Measurements from ENCODE around the gene VTN. TPM values are rescaled to one million over a fixed set of nuclear protein-coding genes. Genes with fewer than 3 reads are reported as not detected.

VTN gene
- total RNA-seq, 2 experiments from 2014 or later, result 0.21 TPM; not detected in 1

DNA sequence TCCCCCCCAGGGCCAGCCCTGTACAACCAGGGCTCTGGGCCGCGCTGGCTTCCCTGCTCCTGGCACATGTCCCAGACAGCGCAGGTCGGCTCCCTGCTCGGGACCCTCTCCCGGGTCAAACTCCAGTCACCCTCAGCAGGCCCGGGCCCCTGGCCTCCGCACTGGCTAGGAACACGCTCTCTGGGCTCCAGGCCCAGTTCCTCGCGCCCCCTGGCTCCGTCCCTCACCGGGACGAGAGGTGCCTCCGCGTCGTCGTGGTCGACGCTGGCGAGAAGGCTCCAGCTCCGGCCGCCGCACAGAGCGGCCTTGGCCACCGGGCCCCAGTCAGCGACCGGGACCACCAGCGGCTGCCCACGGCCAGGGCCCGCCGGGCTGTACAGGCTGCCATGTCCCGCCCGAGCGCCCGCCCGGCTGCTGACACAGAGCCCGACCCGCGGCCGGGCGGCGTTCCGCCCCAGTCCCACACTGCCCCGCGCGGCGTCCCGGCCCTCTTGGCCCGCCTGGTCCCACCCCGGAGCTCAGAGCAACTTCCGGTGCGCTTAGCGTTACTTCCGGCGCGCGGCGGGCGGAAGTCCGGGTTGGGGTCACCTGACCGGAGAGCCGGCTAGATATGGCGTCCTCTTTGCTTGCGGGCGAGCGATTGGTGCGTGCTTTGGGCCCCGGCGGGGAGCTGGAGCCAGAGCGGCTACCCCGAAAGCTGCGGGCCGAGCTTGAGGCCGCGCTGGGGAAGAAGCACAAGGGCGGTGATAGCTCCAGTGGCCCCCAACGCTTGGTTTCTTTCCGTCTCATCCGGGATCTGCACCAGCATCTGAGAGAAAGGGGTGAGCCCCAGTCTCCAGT lies 12.8 kb downstream of the VTN start, which contains the start of gene POLDIP2:
POLDIP2 (minus strand) TSS at position 467 of the 840 bp plus-strand sequence; CDS start at position 388, 79 bp downstream.
- H3K27ac Mint-ChIP-seq, result peak within 1 kb of the TSS; percentile 91
- ATAC-seq, result peak; percentile 99
- no peaks in the 10 kb centered on the region for H3K9me3 Mint-ChIP-seq (ENCODE audit: low read depth)
- DNase-seq, result peak; percentile 98
- intact Hi-C loops (cut with DNase I, micrococcal nuclease), result loop anchor here (1.0 to 10.0 kb wide), 12 partner anchors 14 to 354 kb away; partner anchors contain the start of genes IFT20 (in 2 of the 2), SARM1 (in 2 of the 2), TNFAIP1 (in 2 of the 2) and UNC119 (in 2 of the 2)
- peaks cover 35% of the 10 kb centered on the region for H3K36me3 Mint-ChIP-seq (ENCODE audit: low read depth)
- peaks cover 28% of the 10 kb centered on the region for H3K4me1 Mint-ChIP-seq
- H3K4me3 Mint-ChIP-seq, result peak within 1 kb of the TSS; percentile 80
- POLR2A ChIA-PET, result interaction anchor here (0.6 to 3.3 kb wide), 6 partner anchors 10 to 86 kb away, joined by 3 to 39 read pairs (median 4); partner anchors contain the start of genes IFT20, SARM1, TNFAIP1 and VTN
- no peaks in the 10 kb centered on the region for H3K27me3 Mint-ChIP-seq
- CTCF ChIA-PET, result interaction anchor here (0.5 to 4.7 kb wide), 14 partner anchors 10 to 316 kb away, joined by 3 to 25 read pairs (median 4); partner anchors contain the start of genes IFT20, PIGS, SARM1 and TNFAIP1

DNA sequence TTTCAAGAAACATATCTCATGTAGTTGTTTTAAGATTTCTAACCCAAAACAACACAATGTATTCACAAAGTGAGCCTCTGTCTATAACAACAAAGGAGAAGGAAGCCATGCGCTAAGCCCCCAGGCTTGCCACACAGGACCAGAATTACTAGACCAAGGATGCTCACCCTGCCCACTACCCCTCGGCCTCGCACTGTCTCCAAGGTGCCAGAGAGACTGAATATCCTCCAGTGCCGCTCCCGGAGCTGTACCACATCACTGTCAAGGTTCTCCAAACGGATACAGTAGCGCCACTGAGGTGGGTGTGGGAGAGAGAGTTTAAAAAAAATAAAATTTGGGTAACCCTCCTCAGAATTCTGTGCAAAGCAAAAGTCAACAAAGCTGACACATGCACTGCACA lies 19.8 kb downstream of the VTN start:
- ChIA-PET CTCF (interaction anchor here (0.5 to 1.5 kb wide), 3 partner anchors 12 to 64 kb away, joined by 3 to 8 read pairs (median 3); no protein-coding TSS in a partner anchor), POLR2A (no interaction called here)
- H3K36me3 Mint-ChIP-seq (ENCODE audit: low read depth), result peaks cover 56% of the 10 kb centered on the region

GRCh38 chr17:28348979-28349378 lies 21.1 kb downstream of the VTN start:
- Mint-ChIP-seq H3K4me3 (no peak overlapping the region), H3K36me3 (ENCODE audit: low read depth) (peaks cover 51% of the 10 kb centered on the region), H3K27ac (no peak overlapping the region), H3K4me1 (no peaks in the 10 kb centered on the region), H3K27me3 (no peaks in the 10 kb centered on the region), H3K9me3 (ENCODE audit: low read depth) (no peaks in the 10 kb centered on the region)
- ChIA-PET POLR2A (interaction anchor here (1.5 kb wide), 1 partner anchor 13 kb away, joined by 5 read pairs; the partner anchor contains the start of genes IFT20 and TNFAIP1), CTCF (interaction anchor here (0.6 kb wide), 1 partner anchor 155 kb away, joined by 4 read pairs; no protein-coding TSS in a partner anchor)
- DNase-seq, result no peak
- no peak for ATAC-seq
- intact Hi-C loops (cut with DNase I, micrococcal nuclease), result no loop called here

More for the DNA sequence above, 19.8 kb downstream of the VTN start:
- H3K9me3 Mint-ChIP-seq (ENCODE audit: low read depth), result no peaks in the 10 kb centered on the region
- ATAC-seq (no peak), DNase-seq (no peak)
- intact Hi-C loops (cut with DNase I, micrococcal nuclease), result loop anchor here in 1 of 2 experiments (10.0 kb wide), 1 partner anchor 205 kb away; the partner anchor contains the start of gene UNC119
- H3K4me1 Mint-ChIP-seq, result peaks cover 4% of the 10 kb centered on the region
- no peak overlapping the region for H3K4me3 Mint-ChIP-seq
- H3K27me3 Mint-ChIP-seq, result no peaks in the 10 kb centered on the region
- H3K27ac Mint-ChIP-seq, result no peak overlapping the region

DNA sequence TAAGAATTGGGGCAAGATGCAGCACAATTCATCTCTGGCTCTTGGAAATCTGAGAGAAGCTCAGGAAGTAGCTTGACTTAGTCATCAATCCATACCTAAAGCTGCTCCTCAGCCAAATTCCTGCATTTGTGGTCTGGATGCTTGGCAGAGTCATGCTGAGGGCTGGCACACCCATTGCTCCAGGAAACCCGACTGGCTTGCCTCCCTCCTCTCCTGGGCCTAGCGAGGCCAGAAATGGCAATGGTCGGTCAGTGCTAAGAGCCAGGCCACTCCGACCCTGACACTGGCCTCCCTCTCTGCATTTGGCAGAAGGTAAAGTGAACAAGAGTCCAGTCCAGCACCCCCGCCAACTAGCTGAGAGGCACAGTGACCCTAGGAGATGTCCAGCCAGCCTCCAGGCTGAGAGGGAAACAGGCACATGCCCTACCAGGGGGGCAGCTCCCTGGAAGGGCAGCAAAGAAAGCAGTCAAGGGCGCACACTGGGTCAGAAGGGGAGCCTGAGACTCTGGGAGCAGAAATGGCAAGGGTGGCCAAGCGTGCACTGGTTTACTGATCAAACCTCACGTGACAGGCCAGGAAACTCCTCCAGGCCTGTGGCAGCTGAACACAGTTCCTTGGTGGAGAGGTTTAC lies 22.7 kb downstream of the VTN start:
- Mint-ChIP-seq H3K36me3 (ENCODE audit: low read depth) (peaks cover 47% of the 10 kb centered on the region), H3K9me3 (ENCODE audit: low read depth) (no peaks in the 10 kb centered on the region), H3K27me3 (no peaks in the 10 kb centered on the region), H3K27ac (no peak overlapping the region), H3K4me3 (no peak overlapping the region), H3K4me1 (no peaks in the 10 kb centered on the region)
- no peak for DNase-seq
- intact Hi-C loops (cut with DNase I, micrococcal nuclease), result no loop called here
- ChIA-PET CTCF (interaction anchor here (1.7 kb wide), 1 partner anchor 12 kb away, joined by 4 read pairs; the partner anchor contains the start of genes IFT20 and TNFAIP1), POLR2A (interaction anchor here (1.5 kb wide), 1 partner anchor 12 kb away, joined by 5 read pairs; the partner anchor contains the start of genes IFT20 and TNFAIP1)
- no peak for ATAC-seq

DNA sequence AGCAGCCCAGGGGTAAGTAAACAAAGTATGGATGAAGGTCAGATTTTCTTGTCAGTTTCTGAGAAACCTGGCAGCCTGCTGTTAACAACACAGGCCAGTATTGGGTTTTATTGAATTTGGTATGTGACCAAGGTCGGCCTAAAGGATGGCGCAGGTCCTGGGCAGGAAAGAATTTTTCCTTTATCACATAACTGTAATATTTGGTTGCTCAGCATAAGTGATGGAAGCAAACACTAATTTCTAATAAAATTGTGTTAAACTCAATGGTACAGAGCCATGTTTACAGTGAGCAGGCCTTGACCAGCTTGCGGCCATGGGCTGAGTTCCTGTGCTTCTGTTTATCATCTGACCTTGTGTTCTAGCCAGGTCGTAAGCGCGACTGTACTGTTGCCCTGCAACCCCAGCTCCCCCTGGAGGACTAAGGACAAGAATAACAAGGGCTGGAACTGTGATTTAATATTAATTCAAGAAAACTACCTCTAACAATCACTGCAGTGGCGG lies 23.3 kb downstream of the VTN start:
- Mint-ChIP-seq H3K4me1 (no peaks in the 10 kb centered on the region), H3K36me3 (ENCODE audit: low read depth) (peaks cover 48% of the 10 kb centered on the region), H3K27ac (no peak overlapping the region), H3K9me3 (ENCODE audit: low read depth) (no peaks in the 10 kb centered on the region), H3K27me3 (no peaks in the 10 kb centered on the region), H3K4me3 (no peak overlapping the region)
- DNase-seq (no peak), ATAC-seq (no peak)
- intact Hi-C loops (cut with DNase I, micrococcal nuclease), result no loop called here
- POLR2A ChIA-PET, result no interaction called here
- CTCF ChIA-PET, result interaction anchor here (0.7 to 2.1 kb wide), 3 partner anchors 8 to 45 kb away, joined by 3 to 9 read pairs (median 4); partner anchors contain the start of genes IFT20 and TNFAIP1

DNA sequence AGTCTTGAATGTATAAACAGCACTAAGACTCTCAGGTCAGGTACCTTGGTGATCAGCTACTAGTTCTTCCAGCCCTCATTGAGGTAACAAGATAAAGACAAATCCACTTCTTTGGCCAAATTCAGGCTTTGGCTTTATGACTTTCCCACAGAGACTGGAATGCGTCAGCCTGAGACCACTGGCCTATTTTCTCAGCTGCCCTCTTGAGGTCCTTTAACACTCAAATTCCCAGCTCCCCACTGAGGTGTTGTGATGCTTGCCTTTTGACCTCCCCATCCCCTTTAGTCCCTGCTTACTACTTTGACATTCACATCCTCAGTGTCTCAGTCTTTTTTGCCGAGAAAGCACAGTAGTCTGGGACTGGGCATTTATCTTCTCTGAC lies 23.9 kb downstream of the VTN start:
- no peaks in the 10 kb centered on the region for H3K27me3 Mint-ChIP-seq

DNA sequence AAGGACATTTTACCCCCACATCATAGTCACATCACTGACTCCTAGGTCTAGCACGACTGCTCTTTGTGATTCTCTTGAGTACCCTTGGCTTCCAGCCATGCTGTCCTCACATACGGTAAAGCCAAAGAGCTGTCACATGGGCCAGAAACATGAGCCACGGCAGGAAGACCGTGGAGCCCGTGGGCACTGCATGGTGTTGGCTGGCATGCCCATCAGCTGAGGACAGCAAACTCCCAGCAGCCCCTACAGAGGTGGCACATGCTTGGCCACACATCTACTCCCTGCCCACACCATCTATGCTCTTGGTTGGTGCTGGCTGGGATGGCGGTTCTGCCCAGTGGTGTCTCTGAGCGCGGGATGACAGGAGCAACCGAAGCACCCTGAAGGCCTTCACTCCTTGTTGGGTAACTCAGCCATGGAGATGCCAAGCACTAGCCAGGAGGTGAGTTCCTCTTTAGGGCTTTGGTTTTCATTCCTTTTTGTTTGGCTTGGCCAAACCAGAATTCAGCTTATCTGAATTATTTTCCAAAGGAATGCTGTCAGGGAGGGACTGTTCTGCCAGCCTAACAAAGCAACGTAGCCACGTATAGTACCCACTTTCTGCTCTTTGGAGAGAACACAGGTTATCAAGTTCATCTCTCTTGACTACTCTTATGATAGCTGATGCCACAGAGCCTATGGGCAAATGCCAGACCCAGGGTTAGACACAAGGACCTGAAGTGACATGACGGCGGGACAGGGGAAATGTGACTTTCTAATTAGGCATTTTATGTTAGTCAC lies 24.5 kb downstream of the VTN start:
- Mint-ChIP-seq H3K27ac (no peak overlapping the region), H3K36me3 (ENCODE audit: low read depth) (peaks cover 41% of the 10 kb centered on the region)

More for the DNA sequence above, 23.9 kb downstream of the VTN start:
- DNase-seq (no peak), ATAC-seq (no peak)
- CTCF ChIA-PET, result interaction anchor here (0.7 to 2.1 kb wide), 3 partner anchors 9 to 45 kb away, joined by 3 to 9 read pairs (median 4); partner anchors contain the start of genes IFT20 and TNFAIP1
- Mint-ChIP-seq H3K9me3 (ENCODE audit: low read depth) (no peaks in the 10 kb centered on the region), H3K27ac (peak overlapping the region; percentile 45), H3K36me3 (ENCODE audit: low read depth) (peaks cover 45% of the 10 kb centered on the region), H3K4me1 (no peaks in the 10 kb centered on the region), H3K4me3 (no peak overlapping the region)
- POLR2A ChIA-PET, result no interaction called here
- intact Hi-C loops (cut with DNase I, micrococcal nuclease), result no loop called here

GRCh38 chr17:28344435-28344901 lies 25.6 kb downstream of the VTN start:
- Mint-ChIP-seq H3K27ac (no peak overlapping the region), H3K4me3 (no peak overlapping the region), H3K9me3 (ENCODE audit: low read depth) (no peaks in the 10 kb centered on the region), H3K27me3 (no peaks in the 10 kb centered on the region), H3K36me3 (ENCODE audit: low read depth) (peaks cover 41% of the 10 kb centered on the region), H3K4me1 (no peaks in the 10 kb centered on the region)
- ChIA-PET CTCF (interaction anchor here (1.2 to 2.1 kb wide), 2 partner anchors 11 to 72 kb away, joined by 3 to 9 read pairs; no protein-coding TSS in a partner anchor), POLR2A (interaction anchor here (1.2 kb wide), 1 partner anchor 9 kb away, joined by 4 read pairs; the partner anchor contains the start of genes IFT20 and TNFAIP1)
- DNase-seq, result no peak
- ATAC-seq, result no peak
- intact Hi-C loops (cut with DNase I, micrococcal nuclease), result no loop called here

More for the DNA sequence above, 24.5 kb downstream of the VTN start:
- Mint-ChIP-seq H3K4me3 (no peak overlapping the region), H3K9me3 (ENCODE audit: low read depth) (no peaks in the 10 kb centered on the region), H3K4me1 (no peaks in the 10 kb centered on the region), H3K27me3 (no peaks in the 10 kb centered on the region)
- CTCF ChIA-PET, result interaction anchor here (0.5 to 2.1 kb wide), 4 partner anchors 9 to 192 kb away, joined by 3 to 9 read pairs (median 4); partner anchors contain the start of genes IFT20 and TNFAIP1
- ATAC-seq, result no peak
- DNase-seq, result no peak
- POLR2A ChIA-PET, result interaction anchor here (0.9 to 1.2 kb wide), 2 partner anchors 10 to 13 kb away, joined by 3 to 4 read pairs; partner anchors contain the start of genes IFT20 and TNFAIP1
- intact Hi-C loops (cut with DNase I, micrococcal nuclease), result no loop called here

DNA sequence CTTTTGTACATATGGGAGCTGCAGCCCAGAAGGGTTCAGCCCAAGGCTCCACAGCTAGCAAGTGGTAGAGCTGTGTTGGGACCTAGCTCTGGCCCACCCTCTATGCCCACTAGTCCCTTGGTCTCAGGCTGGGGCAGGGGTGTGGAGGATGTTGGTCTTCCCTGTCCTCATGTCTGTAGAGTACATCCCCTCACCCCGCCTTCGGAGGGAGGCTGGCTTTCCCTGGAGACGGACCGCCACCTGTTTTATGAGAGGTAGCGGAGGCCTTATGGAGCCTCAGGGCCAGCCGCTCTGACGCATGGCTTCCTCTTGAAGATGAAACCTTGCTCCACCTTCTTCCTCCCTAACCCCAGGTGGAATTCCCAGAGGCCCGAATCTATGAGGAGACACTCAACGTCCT lies 26.1 kb downstream of the VTN start:
- Mint-ChIP-seq H3K9me3 (ENCODE audit: low read depth) (no peaks in the 10 kb centered on the region), H3K36me3 (ENCODE audit: low read depth) (peaks cover 44% of the 10 kb centered on the region), H3K4me3 (no peak overlapping the region), H3K27me3 (no peaks in the 10 kb centered on the region), H3K27ac (no peak overlapping the region), H3K4me1 (no peaks in the 10 kb centered on the region)
- ATAC-seq (no peak), DNase-seq (no peak)
- CTCF ChIA-PET, result no interaction called here
- POLR2A ChIA-PET, result interaction anchor here (1.1 kb wide), 1 partner anchor 9 kb away, joined by 3 read pairs; the partner anchor contains the start of genes IFT20 and TNFAIP1
- intact Hi-C loops (cut with DNase I, micrococcal nuclease), result no loop called here

GRCh38 chr17:28343491-28343932 lies 26.6 kb downstream of the VTN start:
- POLR2A ChIA-PET, result interaction anchor here (1.1 kb wide), 1 partner anchor 8 kb away, joined by 3 read pairs; the partner anchor contains the start of genes IFT20 and TNFAIP1
- no peak for ATAC-seq
- no peak overlapping the region for H3K27ac Mint-ChIP-seq

More at GRCh38 chr17:28343491-28343932, 26.6 kb downstream of the VTN start:
- Mint-ChIP-seq H3K27me3 (no peaks in the 10 kb centered on the region), H3K4me3 (no peak overlapping the region), H3K9me3 (ENCODE audit: low read depth) (no peaks in the 10 kb centered on the region), H3K4me1 (no peaks in the 10 kb centered on the region), H3K36me3 (ENCODE audit: low read depth) (peaks cover 40% of the 10 kb centered on the region)
- no peak for DNase-seq
- CTCF ChIA-PET, result no interaction called here
- intact Hi-C loops (cut with DNase I, micrococcal nuclease), result no loop called here

Data from activated CD4-positive, alpha-beta T cell treated with anti-CD3 and anti-CD28 coated beads for 36 hours (primary cell).